ENCODE data around the gene EXOC7.
"Not testable (repeated sequence)": the region's sequence is repeated elsewhere in the genome, so short reads cannot be mapped to it uniquely, and the experiment has no call there.

The EXOC7 gene

DNA sequence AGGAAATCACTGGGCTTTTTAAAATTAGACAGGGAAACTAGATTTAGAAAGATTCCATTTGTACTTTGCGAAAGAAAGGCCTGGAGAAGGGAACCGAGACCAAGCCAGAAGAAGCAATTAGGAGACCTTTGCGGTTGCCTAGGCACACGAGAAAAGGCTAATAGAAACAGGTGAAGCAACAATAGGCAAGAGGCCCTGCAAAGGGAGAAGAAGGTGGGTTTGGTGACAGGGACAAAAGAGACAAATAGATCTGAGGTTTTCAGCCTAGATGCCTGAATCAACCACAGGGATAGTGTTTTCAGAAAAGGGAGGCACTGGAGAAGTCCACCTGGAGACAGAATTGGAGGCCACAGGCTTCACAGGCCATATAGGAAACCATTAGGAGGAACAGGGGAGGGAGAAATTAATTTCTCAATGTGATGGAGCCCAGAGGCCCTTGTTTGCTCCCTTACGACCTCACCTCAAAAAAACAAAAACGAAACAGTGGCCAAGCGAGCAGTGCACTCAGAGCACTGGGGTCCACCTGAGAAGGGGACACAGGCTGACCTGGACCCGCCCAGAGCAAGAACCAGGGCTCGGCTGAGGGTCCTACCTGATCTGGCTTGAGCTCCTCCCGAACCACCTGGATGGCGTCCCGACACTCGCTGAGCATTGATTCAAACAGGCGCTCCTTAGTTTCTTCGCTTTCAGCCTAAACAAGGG lies 53.6 kb downstream of the EXOC7 start:
- Histone ChIP-seq H3K36me3 (ENCODE audit: insufficient read depth, low read depth, low read length) (peaks cover 80% of the 10 kb centered on the region), H3K27me3 (ENCODE audit: insufficient read depth, low read length) (no peaks in the 10 kb centered on the region), H3K4me1 (ENCODE audit: insufficient read depth, low read length) (no peaks in the 10 kb centered on the region), H3K4me3 (ENCODE audit: low read length) (no peak overlapping the region), H3K27ac (ENCODE audit: low read length) (no peak overlapping the region), H3K9me3 (ENCODE audit: insufficient read depth, low read depth, low read length) (no peaks in the 10 kb centered on the region), H3K9ac (ENCODE audit: low read depth, low read length) (no peak overlapping the region)

DNA sequence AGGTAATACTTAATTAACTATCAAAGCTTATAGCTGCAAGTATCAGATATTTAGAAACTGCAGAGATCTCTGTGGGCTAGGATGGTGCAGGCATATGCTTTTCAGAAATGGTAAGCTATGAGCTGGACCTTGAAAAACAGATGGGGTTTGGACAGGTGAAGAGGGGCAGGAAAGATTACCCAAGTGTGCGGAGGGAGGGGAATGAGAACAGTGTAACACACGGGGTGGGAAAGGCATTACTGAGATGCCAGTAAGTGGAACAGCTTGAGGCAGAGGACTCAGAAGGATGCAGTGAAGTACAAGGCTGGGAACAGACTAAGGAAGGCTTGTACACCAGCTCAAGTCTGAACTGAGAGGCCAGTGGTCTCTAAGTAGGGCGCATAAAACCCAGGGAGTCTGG lies 54.3 kb downstream of the EXOC7 start:
- H3K4me3 ChIP-seq (ENCODE audit: low read length), result no peak overlapping the region
- H3K9ac ChIP-seq (ENCODE audit: low read depth, low read length), result no peak overlapping the region
- no peaks in the 10 kb centered on the region for H3K9me3 ChIP-seq (ENCODE audit: insufficient read depth, low read depth, low read length)
- peaks cover 87% of the 10 kb centered on the region for H3K36me3 ChIP-seq (ENCODE audit: insufficient read depth, low read depth, low read length)
- no peaks in the 10 kb centered on the region for H3K27me3 ChIP-seq (ENCODE audit: insufficient read depth, low read length)
- H3K4me1 ChIP-seq (ENCODE audit: insufficient read depth, low read length), result no peaks in the 10 kb centered on the region
- H3K27ac ChIP-seq (ENCODE audit: low read length), result no peak overlapping the region

DNA sequence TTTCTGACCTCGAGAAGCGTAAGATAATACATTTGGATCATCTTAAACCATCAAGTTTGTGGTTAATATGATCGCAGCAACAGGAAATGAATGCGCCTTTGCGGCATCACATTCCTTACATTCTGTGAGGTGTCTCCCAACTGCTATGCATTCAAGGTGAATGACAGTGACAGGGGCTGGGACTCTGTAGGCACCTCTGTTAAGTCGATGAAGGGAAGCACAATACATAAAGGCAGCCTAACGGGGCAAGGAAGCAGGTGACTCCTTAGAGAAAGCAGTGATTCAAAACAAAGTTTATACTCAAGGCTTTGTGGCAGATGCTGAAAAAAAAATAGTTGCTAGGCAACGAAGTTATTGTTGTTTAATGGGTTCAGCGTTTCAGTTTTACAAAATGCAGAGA lies 54.9 kb downstream of the EXOC7 start:
- Histone ChIP-seq H3K9me3 (ENCODE audit: insufficient read depth, low read depth, low read length) (no peaks in the 10 kb centered on the region), H3K9ac (ENCODE audit: low read depth, low read length) (no peak overlapping the region), H3K4me1 (ENCODE audit: insufficient read depth, low read length) (no peaks in the 10 kb centered on the region), H3K27ac (ENCODE audit: low read length) (no peak overlapping the region), H3K27me3 (ENCODE audit: insufficient read depth, low read length) (no peaks in the 10 kb centered on the region), H3K4me3 (ENCODE audit: low read length) (no peak overlapping the region), H3K36me3 (ENCODE audit: insufficient read depth, low read depth, low read length) (peaks cover 87% of the 10 kb centered on the region)

DNA sequence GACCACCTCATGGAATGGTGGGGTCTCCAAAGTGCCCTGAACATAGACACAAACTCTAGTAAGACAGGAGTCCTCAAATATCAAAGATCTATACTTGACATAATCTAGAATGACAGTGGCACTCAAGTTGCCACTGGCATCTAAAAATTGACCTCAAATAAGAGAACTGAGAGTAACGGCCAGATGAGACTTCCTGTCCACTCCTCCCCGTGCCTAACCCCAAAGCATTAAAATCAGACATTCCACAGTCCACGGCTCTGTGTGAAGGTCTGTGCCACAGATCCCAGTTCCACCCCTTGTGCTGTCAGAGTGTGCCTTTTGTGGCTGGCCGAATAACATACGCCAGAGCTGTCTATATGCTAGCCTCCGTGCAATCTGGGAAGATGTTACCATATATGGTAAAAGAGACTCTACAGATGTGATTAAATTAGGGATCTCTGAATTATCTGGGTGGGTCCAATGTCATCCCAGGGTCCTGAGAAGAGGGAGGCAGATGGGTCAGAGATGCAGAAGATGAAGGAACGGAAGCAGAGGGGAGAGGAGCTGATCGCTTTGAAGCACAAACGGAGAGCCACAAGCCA lies 55.5 kb downstream of the EXOC7 start:
- Histone ChIP-seq H3K27ac (ENCODE audit: low read length) (no peak overlapping the region), H3K36me3 (ENCODE audit: insufficient read depth, low read depth, low read length) (peaks cover 87% of the 10 kb centered on the region), H3K9ac (ENCODE audit: low read depth, low read length) (no peak overlapping the region)

DNA sequence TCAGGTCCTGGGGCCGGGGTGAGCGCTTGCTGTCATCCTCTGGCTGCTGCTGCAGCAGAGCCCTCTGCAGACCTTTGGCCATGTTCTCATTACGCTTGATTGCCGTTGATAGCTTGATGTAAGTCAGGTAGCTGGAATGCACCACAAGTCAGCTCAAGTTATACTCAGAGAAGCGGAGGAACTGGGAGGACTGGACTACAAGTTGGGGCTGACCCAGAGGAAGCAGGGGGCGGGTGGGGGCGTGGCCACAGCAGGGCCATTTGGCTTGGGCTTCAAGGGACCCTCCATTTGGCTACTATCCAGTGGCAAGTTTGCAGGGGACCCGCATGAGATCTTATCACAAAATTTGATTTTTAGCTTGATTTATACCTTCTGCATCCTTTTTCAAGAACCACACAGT lies 57.5 kb downstream of the EXOC7 start:
- no peaks in the 10 kb centered on the region for H3K9me3 ChIP-seq (ENCODE audit: insufficient read depth, low read depth, low read length)
- H3K4me1 ChIP-seq (ENCODE audit: insufficient read depth, low read length), result 0 out of 2 replicates have a peak, but pooled peaks cover 4% of the 10 kb centered on the region
- H3K9ac ChIP-seq (ENCODE audit: low read depth, low read length), result no peak overlapping the region
- no peaks in the 10 kb centered on the region for H3K27me3 ChIP-seq (ENCODE audit: insufficient read depth, low read length)
- peaks cover 89% of the 10 kb centered on the region for H3K36me3 ChIP-seq (ENCODE audit: insufficient read depth, low read depth, low read length)
- H3K27ac ChIP-seq (ENCODE audit: low read length), result no peak overlapping the region
- H3K4me3 ChIP-seq (ENCODE audit: low read length), result no peak overlapping the region

More for the DNA sequence above, 55.5 kb downstream of the EXOC7 start:
- no peaks in the 10 kb centered on the region for H3K9me3 ChIP-seq (ENCODE audit: insufficient read depth, low read depth, low read length)
- H3K4me1 ChIP-seq (ENCODE audit: insufficient read depth, low read length), result no peaks in the 10 kb centered on the region
- H3K27me3 ChIP-seq (ENCODE audit: insufficient read depth, low read length), result no peaks in the 10 kb centered on the region
- no peak overlapping the region for H3K4me3 ChIP-seq (ENCODE audit: low read length)

DNA sequence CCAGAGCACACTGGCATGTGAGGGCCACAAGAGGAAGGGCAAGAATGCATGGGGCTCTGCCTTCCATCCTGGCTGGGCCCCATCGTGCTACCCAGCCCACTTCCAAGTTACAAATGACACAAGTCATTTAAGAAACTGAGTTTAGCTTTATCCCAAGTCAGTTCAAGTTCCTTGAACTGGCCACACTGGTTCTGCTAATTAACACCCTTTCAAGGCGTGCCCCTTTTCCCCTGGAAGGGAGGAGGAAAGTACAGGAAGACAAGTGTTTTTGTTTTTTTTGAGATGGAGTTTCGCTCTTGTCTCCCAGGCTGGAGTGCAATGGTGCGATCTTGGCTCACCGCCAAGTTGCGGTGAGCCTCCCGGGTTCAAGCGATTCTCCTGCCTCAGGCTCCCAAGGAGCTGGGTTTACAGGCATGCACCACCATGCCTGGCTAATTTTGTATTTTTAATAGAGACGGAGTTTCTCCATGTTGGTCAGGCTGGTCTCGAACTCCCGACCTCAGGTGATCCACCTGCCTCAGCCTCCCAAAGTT lies 59.0 kb downstream of the EXOC7 start:
- not testable (repeated sequence) for H3K27me3 ChIP-seq (ENCODE audit: insufficient read depth, low read length); H3K4me3 ChIP-seq (ENCODE audit: low read length); H3K4me1 ChIP-seq (ENCODE audit: insufficient read depth, low read length); H3K9ac ChIP-seq (ENCODE audit: low read depth, low read length); H3K27ac ChIP-seq (ENCODE audit: low read length); H3K9me3 ChIP-seq (ENCODE audit: insufficient read depth, low read depth, low read length)
- peaks cover 90% of the 10 kb centered on the region for H3K36me3 ChIP-seq (ENCODE audit: insufficient read depth, low read depth, low read length)

DNA sequence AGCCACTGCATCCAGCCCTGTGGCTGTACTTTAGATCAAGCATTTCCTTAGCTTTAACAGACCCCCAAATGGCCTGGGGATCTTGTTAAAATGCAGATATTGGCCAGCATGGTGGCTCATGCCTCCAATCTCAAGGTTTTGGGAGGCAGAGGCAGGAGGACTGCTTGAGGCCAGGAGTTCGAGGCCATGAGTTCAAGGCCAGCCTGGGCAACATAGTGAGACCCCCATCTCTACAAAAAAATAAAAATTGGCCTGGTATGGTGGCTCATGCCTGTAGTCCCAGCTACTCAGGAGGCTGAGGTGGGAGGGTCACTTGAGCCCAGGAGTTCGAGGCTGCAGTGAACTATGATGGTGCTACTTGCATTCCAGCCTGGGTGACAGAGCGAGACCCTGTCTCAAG lies 60.7 kb downstream of the EXOC7 start:
- not testable (repeated sequence) for H3K9me3 ChIP-seq (ENCODE audit: insufficient read depth, low read depth, low read length)

DNA sequence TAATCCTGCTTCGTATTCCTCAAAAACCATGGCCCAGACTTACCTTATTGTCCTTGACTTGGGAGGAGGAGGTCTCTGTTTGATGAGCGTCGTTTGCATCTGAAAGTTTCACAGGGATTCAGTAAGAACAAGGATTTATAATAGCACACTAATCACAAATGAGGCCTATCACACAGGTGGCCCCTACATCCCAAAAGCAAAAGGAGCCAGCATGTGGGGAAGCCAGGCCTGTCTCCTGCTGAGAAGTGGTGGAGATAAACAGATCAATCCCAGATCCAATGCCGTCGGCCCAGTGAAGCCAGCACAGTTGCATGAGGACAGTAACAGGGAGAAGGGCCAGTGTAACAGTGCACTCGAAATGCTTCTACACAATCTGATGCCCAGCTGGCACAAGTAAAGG lies 63.2 kb downstream of the EXOC7 start:
- Histone ChIP-seq H3K9ac (ENCODE audit: low read depth, low read length) (no peak overlapping the region), H3K4me1 (ENCODE audit: insufficient read depth, low read length) (peaks cover 8% of the 10 kb centered on the region; the same call in 1 of the 2 replicates), H3K36me3 (ENCODE audit: insufficient read depth, low read depth, low read length) (peaks cover 73% of the 10 kb centered on the region)

More for the DNA sequence above, 60.7 kb downstream of the EXOC7 start:
- H3K4me1 ChIP-seq (ENCODE audit: insufficient read depth, low read length); H3K4me3 ChIP-seq (ENCODE audit: low read length); H3K27ac ChIP-seq (ENCODE audit: low read length); H3K9ac ChIP-seq (ENCODE audit: low read depth, low read length); H3K27me3 ChIP-seq (ENCODE audit: insufficient read depth, low read length): not testable (repeated sequence)
- H3K36me3 ChIP-seq (ENCODE audit: insufficient read depth, low read depth, low read length), result peaks cover 90% of the 10 kb centered on the region

DNA sequence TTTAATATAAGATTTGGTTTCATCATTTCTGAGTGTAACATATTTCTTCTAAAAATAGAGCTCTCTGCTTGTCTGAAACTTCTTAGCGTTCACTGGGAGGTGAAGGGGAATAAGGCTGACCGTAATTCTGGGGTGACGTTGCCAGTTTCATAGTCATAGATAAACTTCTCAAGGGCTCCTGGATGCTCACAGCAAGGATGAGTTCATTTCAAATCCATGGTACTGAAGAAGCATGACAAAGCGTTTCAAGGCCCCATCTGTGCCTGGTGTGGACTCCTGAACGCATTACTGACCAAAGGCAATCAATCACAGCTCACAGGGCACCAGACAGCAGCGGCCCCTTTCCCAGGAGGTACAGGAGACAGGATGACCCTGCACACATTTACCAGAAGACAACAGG lies 64.5 kb downstream of the EXOC7 start:
- Histone ChIP-seq H3K36me3 (ENCODE audit: insufficient read depth, low read depth, low read length) (peaks cover 60% of the 10 kb centered on the region), H3K27me3 (ENCODE audit: insufficient read depth, low read length) (no peaks in the 10 kb centered on the region), H3K4me1 (ENCODE audit: insufficient read depth, low read length) (peaks cover 8% of the 10 kb centered on the region; the same call in 1 of the 2 replicates), H3K9me3 (ENCODE audit: insufficient read depth, low read depth, low read length) (no peaks in the 10 kb centered on the region), H3K9ac (ENCODE audit: low read depth, low read length) (no peak overlapping the region), H3K27ac (ENCODE audit: low read length) (no peak overlapping the region), H3K4me3 (ENCODE audit: low read length) (no peak overlapping the region)

More for the DNA sequence above, 63.2 kb downstream of the EXOC7 start:
- no peak overlapping the region for H3K27ac ChIP-seq (ENCODE audit: low read length)
- no peaks in the 10 kb centered on the region for H3K9me3 ChIP-seq (ENCODE audit: insufficient read depth, low read depth, low read length)
- H3K4me3 ChIP-seq (ENCODE audit: low read length), result no peak overlapping the region
- no peaks in the 10 kb centered on the region for H3K27me3 ChIP-seq (ENCODE audit: insufficient read depth, low read length)

DNA sequence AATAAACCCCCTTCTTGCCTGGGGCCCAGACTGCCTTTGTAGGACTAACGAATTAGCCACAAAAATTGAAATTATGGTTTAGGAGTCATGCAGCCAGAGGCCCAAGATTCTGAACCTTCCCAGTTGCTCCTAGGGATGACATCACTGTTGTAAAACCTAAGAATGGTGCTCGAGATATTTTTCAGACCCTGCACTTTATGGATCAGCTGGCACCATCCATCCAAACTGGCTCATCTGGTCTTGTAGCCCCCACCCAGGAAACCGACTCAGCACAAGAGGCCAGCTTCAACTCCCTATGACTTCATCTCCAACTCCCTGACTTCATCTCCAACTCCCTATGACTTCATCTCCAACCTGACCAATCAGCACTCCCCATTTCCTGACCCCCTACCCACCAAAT lies 65.5 kb downstream of the EXOC7 start:
- Histone ChIP-seq H3K4me1 (ENCODE audit: insufficient read depth, low read length) (peaks cover 8% of the 10 kb centered on the region; the same call in 1 of the 2 replicates), H3K9ac (ENCODE audit: low read depth, low read length) (no peak overlapping the region), H3K4me3 (ENCODE audit: low read length) (no peak overlapping the region), H3K27ac (ENCODE audit: low read length) (no peak overlapping the region), H3K36me3 (ENCODE audit: insufficient read depth, low read depth, low read length) (peaks cover 49% of the 10 kb centered on the region), H3K27me3 (ENCODE audit: insufficient read depth, low read length) (no peaks in the 10 kb centered on the region), H3K9me3 (ENCODE audit: insufficient read depth, low read depth, low read length) (no peaks in the 10 kb centered on the region)

DNA sequence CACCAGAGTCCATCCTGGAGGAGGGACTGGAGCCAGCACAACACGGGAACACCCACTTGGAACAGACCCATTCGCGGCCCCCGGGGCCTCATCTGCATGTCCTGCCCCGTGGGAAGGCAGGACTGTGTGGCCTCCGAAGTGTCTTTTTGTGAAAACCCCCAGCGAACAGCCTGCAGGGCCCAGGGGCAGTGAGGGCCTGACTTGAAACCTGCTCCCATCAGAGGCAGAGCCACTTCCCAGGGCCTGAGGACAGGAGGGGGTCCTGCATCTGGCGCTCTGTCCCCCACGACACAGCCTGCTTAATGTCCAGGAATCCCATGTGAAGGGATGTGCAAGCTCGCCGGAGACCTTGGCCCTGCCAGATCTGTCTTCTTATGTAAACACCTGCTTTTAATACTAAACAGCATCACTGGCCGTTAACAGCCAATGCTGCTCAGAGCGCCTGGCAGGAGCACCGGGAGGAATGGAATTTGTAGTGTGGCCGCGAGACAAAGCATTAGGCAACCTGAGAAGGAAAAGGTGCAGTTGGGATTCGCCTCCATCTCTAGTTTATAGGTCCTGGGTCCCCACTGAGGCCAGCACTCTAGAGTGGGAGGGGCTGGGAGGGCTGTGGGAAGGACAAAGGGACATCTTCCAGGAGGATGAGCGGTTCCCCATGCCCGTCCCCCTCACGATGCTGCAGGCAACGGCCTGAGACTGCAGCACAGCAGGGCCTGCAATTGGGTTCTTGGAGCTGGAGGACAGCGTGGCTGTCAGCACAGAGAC lies 66.9 kb downstream of the EXOC7 start:
- Histone ChIP-seq H3K4me1 (ENCODE audit: insufficient read depth, low read length) (peaks cover 8% of the 10 kb centered on the region; the same call in 1 of the 2 replicates), H3K9ac (ENCODE audit: low read depth, low read length) (peak overlapping the region; percentile 25; the same call in 1 of the 2 replicates), H3K4me3 (ENCODE audit: low read length) (no peak overlapping the region), H3K27ac (ENCODE audit: low read length) (no peak overlapping the region), H3K36me3 (ENCODE audit: insufficient read depth, low read depth, low read length) (peaks cover 42% of the 10 kb centered on the region), H3K9me3 (ENCODE audit: insufficient read depth, low read depth, low read length) (no peaks in the 10 kb centered on the region), H3K27me3 (ENCODE audit: insufficient read depth, low read length) (no peaks in the 10 kb centered on the region)

Measured in iPS-20b (cell line).